DOHH2 (cell line): ENCODE measurements around the gene TNRC6A.

Experiments used
- H3F3A ChIP-seq: fragments of 200-600 bp; sonication (generic), shearing (Covaris generic); 2 replicates; pipeline ENCODE4 v1.6.0; 2016; ENCODE audit warnings: antibody characterized with exemption, mild to moderate bottlenecking; ENCODE audit not compliant: control insufficient read depth, insufficient read depth
- H3K27ac ChIP-seq: fragments of 200-600 bp; sonication (generic); 2 replicates; pipeline ENCODE4 v1.5.1; 2014; ENCODE audit warnings: low read depth, mild to moderate bottlenecking, low read length, moderate library complexity
- H3K27me3 ChIP-seq: fragments of 200-600 bp; sonication (generic); 2 replicates; pipeline ENCODE4 v1.6.1; 2014; ENCODE audit warnings: mild to moderate bottlenecking, low read length, mixed read lengths; ENCODE audit not compliant: control insufficient read depth
- H3K36me3 ChIP-seq: fragments of 200-600 bp; sonication (generic); 2 replicates; pipeline ENCODE4 v1.6.1; 2014; ENCODE audit warnings: mild to moderate bottlenecking, low read length, moderate library complexity, mixed read lengths; ENCODE audit not compliant: control insufficient read depth
- H3K4me1 ChIP-seq: fragments of 200-600 bp; sonication (generic); 2 replicates; pipeline ENCODE4 v1.6.1; 2014; ENCODE audit warnings: mild to moderate bottlenecking, low read length, mixed read lengths; ENCODE audit not compliant: control insufficient read depth
- H3K4me2 ChIP-seq: fragments of 200-600 bp; sonication (generic); 2 replicates; pipeline ENCODE4 v1.6.0; 2014; ENCODE audit warnings: mild to moderate bottlenecking, low read length, moderate library complexity
- H3K4me3 ChIP-seq: fragments of 200-600 bp; sonication (generic); 2 replicates; pipeline ENCODE4 v1.5.1; 2014; ENCODE audit warnings: mild to moderate bottlenecking, low read length, mixed read lengths
- H3K79me2 ChIP-seq: fragments of 200-600 bp; sonication (generic); 2 replicates; pipeline ENCODE4 v1.6.1; 2014; ENCODE audit warnings: mild to moderate bottlenecking, low read length, mixed read lengths; ENCODE audit not compliant: control insufficient read depth
- H3K9me2 ChIP-seq: fragments of 200-600 bp; sonication (generic); replicated peaks from 2 replicates; pipeline ENCODE4 v1.6.1; 2014; ENCODE audit warnings: mild to moderate bottlenecking, low read length, mixed read lengths; ENCODE audit not compliant: control insufficient read depth
- H3K9me3 ChIP-seq: fragments of 200-600 bp; sonication (generic); 2 replicates; pipeline ENCODE4 v1.6.1; 2014; ENCODE audit warnings: antibody characterized with exemption, low read length, mixed read lengths; ENCODE audit not compliant: control insufficient read depth, insufficient read depth
- H4K20me1 ChIP-seq: fragments of 200-600 bp; sonication (generic); 2 replicates; pipeline ENCODE4 v1.6.0; 2014; ENCODE audit warnings: low read depth, mild to moderate bottlenecking, antibody characterized with exemption, low read length, moderate library complexity; ENCODE audit not compliant: control insufficient read depth, insufficient read depth
- CTCF ChIP-seq: fragments of 200-600 bp; sonication (generic); IDR thresholded peaks from one replicate; pipeline ENCODE4 v1.5.1; 2014; ENCODE audit warnings: antibody characterized with exemption, mild to moderate bottlenecking, low read depth, low read length; ENCODE audit not compliant: poor library complexity, severe bottlenecking
- EZH2phosphoT487 ChIP-seq: fragments of 200-600 bp; sonication (generic); IDR thresholded peaks from 2 replicates; pipeline ENCODE4 v1.6.1; 2017; ENCODE audit warnings: borderline replicate concordance, mild to moderate bottlenecking, antibody characterized with exemption, low read length, moderate library complexity, mixed read lengths

The TNRC6A gene

GRCh38 chr16:24822542-24822941 is 93.1 kb downstream of the TNRC6A start:
- H4K20me1 ChIP-seq: no peaks in the 10 kb centered on the region
- no peaks in the 10 kb centered on the region for H3K9me2 ChIP-seq
- no peak overlapping the region for H3K4me3 ChIP-seq
- no peaks in the 10 kb centered on the region for H3K79me2 ChIP-seq
- TF ChIP-seq CTCF (no peak), EZH2phosphoT487 (no peak)
- no peaks in the 10 kb centered on the region for H3K4me1 ChIP-seq
- peaks cover 7% of the 10 kb centered on the region; the same call in 1 of the 2 replicates for H3F3A ChIP-seq
- no peaks in the 10 kb centered on the region for H3K9me3 ChIP-seq
- no peak overlapping the region for H3K27ac ChIP-seq
- peaks cover 73% of the 10 kb centered on the region for H3K36me3 ChIP-seq
- H3K27me3 ChIP-seq: no peaks in the 10 kb centered on the region
- H3K4me2 ChIP-seq: no peak overlapping the region

GRCh38 chr16:24822974-24823373 is 93.5 kb downstream of the TNRC6A start:
- Histone ChIP-seq H3K36me3 (peaks cover 70% of the 10 kb centered on the region), H3K4me2 (no peak overlapping the region), H4K20me1 (no peaks in the 10 kb centered on the region), H3K4me1 (no peaks in the 10 kb centered on the region), H3K9me2 (no peaks in the 10 kb centered on the region), H3K4me3 (no peak overlapping the region), H3F3A (peaks cover 7% of the 10 kb centered on the region; the same call in 1 of the 2 replicates), H3K79me2 (no peaks in the 10 kb centered on the region), H3K27me3 (no peaks in the 10 kb centered on the region), H3K27ac (no peak overlapping the region), H3K9me3 (no peaks in the 10 kb centered on the region)
- TF ChIP-seq CTCF (no peak), EZH2phosphoT487 (no peak)

GRCh38 chr16:24825696-24826095 is 96.2 kb downstream of the TNRC6A start:
- H3K79me2 ChIP-seq: no peaks in the 10 kb centered on the region
- no peaks in the 10 kb centered on the region for H3K9me2 ChIP-seq
- H3K4me2 ChIP-seq: no peak overlapping the region
- H3K27me3 ChIP-seq: no peaks in the 10 kb centered on the region
- no peak overlapping the region for H3K27ac ChIP-seq
- no peak overlapping the region for H3K4me3 ChIP-seq
- peaks cover 44% of the 10 kb centered on the region for H3K36me3 ChIP-seq
- H3K4me1 ChIP-seq: no peaks in the 10 kb centered on the region
- peaks cover 7% of the 10 kb centered on the region; the same call in 1 of the 2 replicates for H3F3A ChIP-seq
- no peak for TF ChIP-seq EZH2phosphoT487
- no peak for TF ChIP-seq CTCF
- no peaks in the 10 kb centered on the region for H4K20me1 ChIP-seq
- H3K9me3 ChIP-seq: no peaks in the 10 kb centered on the region
